GM06990 (cell line): ENCODE data around the gene C11orf24.
"Not testable (repeated sequence)": the region's sequence is repeated elsewhere in the genome, so short reads cannot be mapped to it uniquely, and the experiment has no call there.

Source experiments
- DNase-seq: peaks from one replicate; pipeline ENCODE4 v3.0.0-alpha.2; 2011; ENCODE audit not compliant: insufficient read length; ENCODE audit errors: extremely low read depth
- H3K27me3 ChIP-seq: replicated peaks from 2 replicates; pipeline ENCODE4 v1.6.0; 2011; ENCODE audit warnings: low read length; ENCODE audit not compliant: control insufficient read depth, insufficient read depth
- H3K36me3 ChIP-seq: 2 replicates; pipeline ENCODE4 v1.5.1; 2011; ENCODE audit warnings: low read length; ENCODE audit not compliant: control insufficient read depth, insufficient read depth
- H3K4me3 ChIP-seq: replicated peaks from 2 replicates; pipeline ENCODE4 v1.5.1; 2011; ENCODE audit warnings: low read depth, mild to moderate bottlenecking, control low read depth, low read length
- CTCF ChIP-seq: IDR thresholded peaks from 2 replicates; pipeline ENCODE4 v1.5.1; 2011; ENCODE audit warnings: low read length, control low read depth, mild to moderate bottlenecking, inconsistent platforms; ENCODE audit not compliant: insufficient read depth, poor library complexity, severe bottlenecking

The C11orf24 gene

GRCh38 chr11:68254421-68254820 lies 17.4 kb downstream of the C11orf24 start:
- DNase-seq: no peak
- Histone ChIP-seq H3K4me3 (no peak overlapping the region), H3K36me3 (no peaks in the 10 kb centered on the region), H3K27me3 (no peaks in the 10 kb centered on the region)
- TF ChIP-seq CTCF: no peak

- no peak overlapping the region for H3K4me3 ChIP-seq
- DNase-seq: no peak
Observed at GRCh38 chr11:68251765-68252164, 20.0 kb downstream of the C11orf24 start.

GRCh38 chr11:68244912-68245311 lies 26.9 kb downstream of the C11orf24 start:
- H3K27me3 ChIP-seq, H3K36me3 ChIP-seq, DNase-seq, H3K4me3 ChIP-seq: not testable (repeated sequence)

More at GRCh38 chr11:68251765-68252164, 20.0 kb downstream of the C11orf24 start:
- Histone ChIP-seq H3K36me3 (no peaks in the 10 kb centered on the region), H3K27me3 (no peaks in the 10 kb centered on the region)
- TF ChIP-seq CTCF: no peak

GRCh38 chr11:68243847-68244246 lies 27.9 kb downstream of the C11orf24 start:
- H3K4me3 ChIP-seq, DNase-seq, H3K36me3 ChIP-seq, H3K27me3 ChIP-seq: not testable (repeated sequence)

GRCh38 chr11:68242616-68243015 lies 29.2 kb downstream of the C11orf24 start:
- DNase-seq: no peak
- Histone ChIP-seq H3K36me3 (no peaks in the 10 kb centered on the region), H3K27me3 (no peaks in the 10 kb centered on the region), H3K4me3 (no peak overlapping the region)
- TF ChIP-seq CTCF: no peak

- Histone ChIP-seq H3K36me3 (no peaks in the 10 kb centered on the region), H3K4me3 (no peak overlapping the region), H3K27me3 (no peaks in the 10 kb centered on the region)
- TF ChIP-seq CTCF: no peak
- DNase-seq: no peak
Observed at GRCh38 chr11:68231621-68232020, 40.2 kb downstream of the C11orf24 start.

GRCh38 chr11:68229601-68230000 lies 42.2 kb downstream of the C11orf24 start:
- Histone ChIP-seq H3K4me3 (no peak overlapping the region), H3K36me3 (no peaks in the 10 kb centered on the region), H3K27me3 (no peaks in the 10 kb centered on the region)
- no peak for DNase-seq
- no peak for TF ChIP-seq CTCF
